Epithelial cell of esophagus (primary cell): ENCODE data around the gene C2orf78.

Source experiments
- DNase-seq: peaks from one replicate; pipeline ENCODE4 v3.0.0; 2010; ENCODE audit warnings: low read depth
- H3K4me3 ChIP-seq: 2 replicates; pipeline ENCODE4 v1.5.1; 2011; ENCODE audit warnings: mild to moderate bottlenecking, low read length, control low read depth
- CTCF ChIP-seq: IDR thresholded peaks from 2 replicates; pipeline ENCODE4 v1.5.1; 2011; ENCODE audit warnings: low read depth, mild to moderate bottlenecking, low read length, control low read depth, inconsistent platforms; ENCODE audit not compliant: insufficient read depth; ENCODE audit errors: missing control alignments

Gene C2orf78

GRCh38 chr2:73838889-73839534, 55.0 kb downstream of the C2orf78 start:
- DNase-seq: no peak
- no peak overlapping the region for H3K4me3 ChIP-seq
- no peak for TF ChIP-seq CTCF

- no peak for DNase-seq
- no peak for TF ChIP-seq CTCF
Measured at GRCh38 chr2:73839653-73840411, 55.8 kb downstream of the C2orf78 start.

GRCh38 chr2:73841912-73842738, 58.1 kb downstream of the C2orf78 start:
- no peak for DNase-seq
- no peak for TF ChIP-seq CTCF
- no peak overlapping the region for H3K4me3 ChIP-seq

More at GRCh38 chr2:73839653-73840411, 55.8 kb downstream of the C2orf78 start:
- H3K4me3 ChIP-seq: no peak overlapping the region

GRCh38 chr2:73842739-73843019, 58.7 kb downstream of the C2orf78 start:
- no peak for DNase-seq
- TF ChIP-seq CTCF: no peak
- no peak overlapping the region for H3K4me3 ChIP-seq

- DNase-seq: no peak
- no peak for TF ChIP-seq CTCF
- no peak overlapping the region for H3K4me3 ChIP-seq
Measured at GRCh38 chr2:73844087-73844486, 60.1 kb downstream of the C2orf78 start.

GRCh38 chr2:73850009-73850408, 66.0 kb downstream of the C2orf78 start:
- no peak overlapping the region for H3K4me3 ChIP-seq
- no peak for TF ChIP-seq CTCF
- DNase-seq: no peak
